GM21737 (cell line): Measurements from ENCODE around the gene KCNJ10.

Experiments
- ATAC-seq: cut with Tn5 transposase; IDR thresholded peaks from one replicate; pipeline ENCODE4 v1.9.1; 2021; ENCODE audit warnings: mild to moderate bottlenecking, moderate library complexity; ENCODE audit not compliant: unreplicated experiment

Gene KCNJ10

GRCh38 chr1:159993911-159994310, 76.0 kb downstream of the KCNJ10 start:
- ATAC-seq: no peak

DNA sequence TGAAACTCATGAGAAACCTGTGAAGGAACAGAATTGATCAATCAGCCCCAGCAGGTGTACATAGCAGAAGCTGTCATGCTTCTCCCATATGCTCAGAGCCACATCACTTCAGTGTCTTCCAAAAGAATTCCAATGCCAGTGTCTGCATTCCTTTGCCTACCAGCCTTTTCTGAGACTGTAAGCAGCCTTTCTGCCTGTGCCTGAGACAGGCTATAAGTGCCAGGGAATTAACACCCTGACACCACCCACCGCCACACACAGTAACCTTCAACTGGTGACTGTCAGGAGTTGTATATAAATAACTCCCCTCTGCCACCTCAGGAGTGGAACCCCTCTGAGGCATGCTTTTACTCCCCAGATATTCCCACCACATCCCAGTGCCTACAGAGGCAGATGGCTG, 77.8 kb downstream of the KCNJ10 start:
- ATAC-seq: no peak

DNA sequence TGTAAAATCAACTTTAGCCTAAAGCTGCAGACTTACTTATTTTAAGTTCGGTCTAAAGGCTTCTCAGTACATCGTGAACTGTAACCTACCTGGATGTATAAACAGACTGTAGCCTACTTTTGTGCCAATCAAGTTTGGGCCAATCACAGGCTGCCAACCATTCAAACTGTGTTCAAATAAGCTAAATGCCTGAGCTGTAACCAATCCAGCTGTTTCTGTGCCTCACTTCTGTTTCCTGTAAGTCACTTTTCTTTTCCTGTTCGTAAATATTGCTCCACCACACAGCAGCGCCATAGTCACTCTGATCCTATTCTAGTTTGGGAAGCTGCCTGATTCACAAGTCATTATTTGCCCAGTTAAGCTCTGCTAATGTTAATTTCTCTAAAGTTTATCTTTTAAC, 78.4 kb downstream of the KCNJ10 start:
- no peak for ATAC-seq

DNA sequence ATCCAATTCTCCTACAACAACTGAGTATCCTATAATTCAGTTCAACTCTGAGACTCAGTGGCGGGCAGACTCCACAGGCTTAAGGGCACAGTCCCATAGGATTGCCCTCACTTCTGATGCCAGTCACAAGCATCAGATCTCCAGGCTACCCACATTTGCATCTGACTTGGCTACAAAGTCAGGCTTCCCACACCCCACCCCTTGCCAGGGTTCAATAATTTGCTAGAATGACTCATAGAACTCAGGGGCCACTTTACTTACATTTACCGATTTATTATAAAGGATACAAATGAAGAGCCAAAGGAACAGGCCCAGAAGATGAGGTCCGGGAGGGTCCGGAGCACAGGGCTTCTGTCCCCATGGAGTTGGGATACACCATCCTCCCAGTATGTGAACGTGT, 80.0 kb downstream of the KCNJ10 start:
- no peak for ATAC-seq

- no peak for ATAC-seq
Measured at GRCh38 chr1:159989581-159989980, 80.4 kb downstream of the KCNJ10 start.

GRCh38 chr1:159988006-159988405, 82.0 kb downstream of the KCNJ10 start:
- no peak for ATAC-seq

GRCh38 chr1:159987186-159987585, 82.8 kb downstream of the KCNJ10 start:
- no peak for ATAC-seq

DNA sequence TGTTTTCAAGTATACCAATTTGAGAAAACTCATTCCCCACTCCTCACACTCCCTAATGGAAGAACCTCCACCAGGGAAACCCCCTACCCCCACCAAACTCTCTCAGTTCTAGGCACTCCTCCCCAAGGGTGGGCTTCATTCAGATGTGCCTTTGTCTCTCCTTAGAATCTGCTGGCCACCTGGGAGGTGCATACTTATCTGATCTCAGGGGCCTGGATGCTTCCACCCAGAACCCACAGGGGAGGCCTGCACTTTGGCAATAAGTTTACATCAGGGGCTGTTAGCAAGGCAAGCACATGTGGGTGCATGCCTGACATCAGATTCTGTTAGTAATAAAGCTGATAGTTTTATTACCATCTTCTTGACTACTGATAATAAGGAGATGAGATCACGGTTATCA, 83.4 kb downstream of the KCNJ10 start:
- no peak for ATAC-seq

DNA sequence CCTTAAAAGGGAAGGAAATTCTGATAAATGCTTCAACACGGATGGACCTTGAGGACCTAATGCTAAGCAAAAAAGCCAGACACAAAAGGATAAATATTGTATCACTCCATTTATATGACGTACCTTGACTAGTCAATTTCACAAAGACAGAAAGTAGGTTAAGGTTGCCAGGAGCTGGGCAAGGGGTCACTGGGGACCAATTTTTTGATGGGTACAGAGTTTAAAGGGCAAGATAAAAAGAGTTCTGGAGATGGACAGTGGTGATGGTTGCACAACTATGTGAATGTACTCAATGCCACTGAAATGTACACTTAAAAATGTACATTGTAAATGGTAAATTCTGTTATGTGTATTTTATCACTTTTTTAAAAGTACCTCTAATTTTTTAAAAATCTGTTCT, 83.9 kb downstream of the KCNJ10 start:
- ATAC-seq: no peak

GRCh38 chr1:159985473-159985872, 84.5 kb downstream of the KCNJ10 start:
- no peak for ATAC-seq

DNA sequence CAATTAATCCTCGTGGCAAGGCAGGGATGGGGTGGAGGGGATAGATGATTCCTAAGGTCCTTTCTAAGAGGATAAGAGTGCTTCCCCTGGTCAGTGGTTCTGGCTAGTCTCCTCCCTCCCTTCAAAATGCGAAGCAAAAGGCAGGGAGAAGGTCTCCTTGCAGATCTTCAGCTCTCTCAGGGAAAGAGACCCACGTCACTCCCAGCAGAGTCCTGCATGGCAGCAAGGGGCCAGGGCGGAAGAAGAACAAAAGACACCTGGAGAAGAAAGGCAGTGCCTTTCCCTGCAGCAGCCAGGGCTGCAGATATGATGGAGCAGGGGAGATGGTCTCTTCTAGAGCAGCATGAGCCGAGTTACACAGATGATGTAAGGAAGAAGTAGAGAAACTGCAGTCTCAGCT, 86.3 kb downstream of the KCNJ10 start:
- ATAC-seq: no peak

GRCh38 chr1:159982280-159982679, 87.7 kb downstream of the KCNJ10 start:
- ATAC-seq: no peak

DNA sequence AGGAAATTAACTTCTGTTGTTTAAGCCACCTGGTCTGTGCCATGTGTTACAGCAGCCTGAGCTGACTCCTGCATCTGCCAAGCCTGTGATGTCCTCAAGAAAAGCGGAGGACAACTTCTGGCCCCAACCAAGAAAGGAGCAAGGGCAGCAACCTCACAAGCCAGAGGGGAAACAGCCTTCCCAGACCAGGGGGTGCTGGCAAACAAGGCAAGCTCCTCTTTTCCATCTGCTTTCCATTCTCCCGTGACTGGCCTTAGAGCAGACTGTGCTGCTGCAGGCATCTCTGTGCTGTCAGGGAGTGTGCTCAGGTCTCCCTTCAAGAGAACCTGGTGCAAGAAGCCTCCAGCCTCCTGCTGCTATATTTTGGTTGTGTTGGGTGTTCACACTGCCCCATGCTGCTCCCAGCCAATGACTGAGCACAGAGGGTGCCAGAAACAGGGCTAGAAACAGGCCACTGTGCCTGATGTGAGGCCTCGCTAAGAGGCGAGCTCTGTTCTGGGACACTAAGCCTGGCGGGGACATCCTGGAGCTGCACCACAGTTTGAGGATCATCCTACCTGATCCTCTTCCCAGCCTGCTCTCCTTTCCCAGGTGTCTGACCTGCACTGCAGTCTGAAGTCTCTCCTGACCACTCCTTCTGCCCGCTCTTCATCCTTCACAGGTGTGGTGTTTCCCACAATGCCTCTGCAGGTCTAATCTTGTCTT, 88.5 kb downstream of the KCNJ10 start:
- no peak for ATAC-seq

GRCh38 chr1:159980786-159981185, 89.2 kb downstream of the KCNJ10 start:
- no peak for ATAC-seq

DNA sequence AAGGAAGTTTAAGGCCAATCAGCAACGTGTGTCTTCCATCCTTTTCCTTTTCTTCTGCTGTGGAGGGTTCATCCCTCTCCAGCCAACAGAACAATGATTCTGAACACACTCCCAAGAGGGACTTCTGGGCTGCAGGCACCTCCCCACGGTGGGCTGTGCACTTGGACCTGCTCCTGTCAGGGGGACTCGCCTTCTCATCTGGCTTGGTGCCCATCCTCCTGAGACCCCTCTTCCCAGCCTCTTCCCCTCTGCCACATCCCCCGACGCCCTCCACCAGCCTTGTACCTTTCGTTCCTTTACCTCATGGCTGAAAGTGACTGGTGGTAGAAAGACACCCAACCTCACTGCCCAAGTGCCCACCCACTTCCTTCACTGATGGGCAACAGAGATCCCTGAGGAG, 89.9 kb downstream of the KCNJ10 start:
- no peak for ATAC-seq

DNA sequence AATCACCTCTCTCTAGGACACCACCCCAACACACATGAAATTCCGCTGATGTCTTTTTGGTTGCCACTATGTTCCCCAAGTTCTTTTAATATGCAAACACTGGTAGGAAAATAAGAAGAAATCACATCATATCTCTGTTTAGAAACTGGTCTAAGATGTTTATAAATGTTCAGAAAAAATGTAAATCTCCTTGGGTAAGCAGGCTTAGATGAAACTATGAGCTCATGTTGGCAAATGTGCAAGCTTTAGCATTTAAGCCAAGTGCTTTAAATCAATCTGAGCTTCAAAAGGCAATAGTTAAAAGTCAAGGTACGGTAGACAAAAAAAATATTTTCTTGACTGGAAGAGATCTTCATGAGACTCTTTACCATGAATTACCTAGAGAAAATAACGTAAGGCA, 90.7 kb downstream of the KCNJ10 start:
- ATAC-seq: no peak

DNA sequence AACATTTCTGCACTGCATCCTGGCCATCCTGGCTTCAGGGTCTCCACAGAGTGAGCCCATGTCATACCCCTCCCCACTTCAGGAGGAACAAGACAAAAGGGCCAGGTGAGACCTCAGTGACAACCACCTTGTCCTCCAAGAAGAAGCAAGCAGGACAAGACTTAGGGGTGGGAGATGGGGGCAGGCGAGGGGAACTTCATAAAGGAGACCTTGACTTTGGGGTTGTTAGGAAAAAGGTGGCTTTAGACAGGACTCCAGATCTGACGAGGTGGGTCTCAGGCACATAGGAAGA, 91.9 kb downstream of the KCNJ10 start:
- no peak for ATAC-seq

DNA sequence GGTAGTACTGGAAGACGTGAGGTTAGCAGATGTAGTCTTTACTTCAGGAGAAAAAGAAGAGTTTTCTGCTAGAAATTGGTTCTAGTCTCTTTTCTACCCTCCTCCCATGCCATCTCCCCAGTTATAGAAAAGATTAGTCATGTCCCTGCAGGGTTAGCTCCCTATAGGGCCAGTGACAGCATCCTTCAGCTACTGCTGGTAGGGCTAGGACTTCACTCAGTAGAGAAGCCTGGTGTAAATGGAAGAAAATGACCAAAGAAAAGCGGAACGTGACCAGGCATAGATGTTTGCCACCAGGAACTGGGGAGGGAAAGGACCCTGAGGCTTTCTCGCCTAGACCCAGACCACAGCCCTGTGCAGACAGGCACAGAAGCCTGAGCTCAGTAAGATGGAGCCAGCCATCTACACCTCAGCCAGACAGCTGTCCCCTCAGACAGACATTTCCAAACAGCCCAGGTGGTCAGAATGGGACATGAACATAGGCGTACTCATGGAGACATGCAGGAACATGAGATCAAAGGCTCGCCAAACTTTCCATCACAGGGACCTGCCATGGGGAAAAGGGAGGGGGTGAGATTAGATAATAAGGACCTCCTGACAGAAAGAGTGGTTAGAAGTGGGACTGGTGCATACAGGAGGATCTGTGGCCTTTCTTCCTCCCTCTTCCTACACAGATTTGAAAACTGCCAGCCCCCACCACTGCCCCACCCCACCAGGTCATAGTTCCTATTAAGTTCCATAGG, 92.4 kb downstream of the KCNJ10 start:
- no peak for ATAC-seq

- no peak for ATAC-seq
Measured at GRCh38 chr1:159974350-159974965, 95.5 kb downstream of the KCNJ10 start.

GRCh38 chr1:159973350-159973940, 96.5 kb downstream of the KCNJ10 start:
- ATAC-seq: no peak

GRCh38 chr1:159972443-159973205, 97.3 kb downstream of the KCNJ10 start:
- ATAC-seq: no peak
